Endothelial cell of umbilical vein (primary cell): ENCODE measurements around the gene ACR. TPM values are rescaled to one million over a fixed set of nuclear protein-coding genes. Genes with fewer than 3 reads are reported as not detected.
A peak's percentile ranks its signal among the peaks of the same experiment; 100 is the strongest.

Experiments used
- BruUV-seq: library from RNA; stranded (reverse); fragments of 400-500 nt; replicated peaks from 2 replicates; lab custom pipeline; 2021; lab: Mats Ljungman, UMichigan
- CTCF ChIA-PET: fragments of 300-600, 350-600 bp; sonication (Branson Sonifier 250); formaldehyde crosslinking; loops from one replicate; lab custom pipeline; 2021; ENCODE audit warnings: antibody characterized with exemption, inconsistent platforms; lab: Charles Lee
- POLR2A ChIA-PET: fragments of 300-600, 350-600 bp; sonication (Branson Sonifier 250); formaldehyde crosslinking; loops from one replicate; lab custom pipeline; 2021; ENCODE audit warnings: antibody characterized with exemption, inconsistent platforms; lab: Charles Lee
- DNase-seq: peaks from one replicate; pipeline ENCODE4 v3.0.0-alpha.2; 2011; ENCODE audit warnings: low read depth, low spot score
- FAIRE-seq: peaks from 2 replicates; lab custom pipeline; 2011; peaks lifted over from hg19 to GRCh38; lab: Jason Lieb, UNC
- H2AFZ ChIP-seq: 2 replicates; pipeline ENCODE4 v1.6.0; 2012; ENCODE audit warnings: low read depth, low read length, control low read depth, inconsistent platforms
- H3K27ac ChIP-seq: 2 replicates; pipeline ENCODE4 v1.5.1; 2011; ENCODE audit warnings: low read depth, mild to moderate bottlenecking, control low read depth, low read length, moderate library complexity; ENCODE audit not compliant: insufficient read depth
- H3K27me3 ChIP-seq, 2 experiments: 2 replicates each; pipeline versions ENCODE4 v1.6.0 to v1.6.1; 2011; ENCODE audit warnings: low read length in 2 of 2, mixed read lengths in 1 of 2; ENCODE audit not compliant: control insufficient read depth in 2 of 2, insufficient read depth in 2 of 2
- H3K36me3 ChIP-seq, 2 experiments: 2 replicates in 1 of 2; 3 replicates in 1 of 2; pipeline ENCODE4 v1.5.1; 2011; ENCODE audit warnings: low read length in 2 of 2, mild to moderate bottlenecking in 1 of 2, moderate library complexity in 1 of 2; ENCODE audit not compliant: control insufficient read depth in 2 of 2, insufficient read depth in 2 of 2; ENCODE audit errors: extremely low read depth in 1 of 2
- H3K4me1 ChIP-seq: 3 replicates; pipeline ENCODE4 v1.5.1; 2011; ENCODE audit warnings: mild to moderate bottlenecking, low read length; ENCODE audit not compliant: control insufficient read depth, insufficient read depth; ENCODE audit errors: extremely low read depth
- H3K4me2 ChIP-seq: 2 replicates; pipeline ENCODE4 v1.6.1; 2011; ENCODE audit warnings: low read length, control low read depth, mixed read lengths; ENCODE audit not compliant: insufficient read depth
- H3K4me3 ChIP-seq, 3 experiments: fragments of 200-600 bp in 1 of 3; sonication (generic), shearing (Covaris generic) in 1 of 3; replicated peaks in 1 of 3; 2 replicates each; pipeline ENCODE4 v1.5.1; 2011 to 2016; ENCODE audit warnings: control low read depth in 3 of 3, low read length in 3 of 3, mild to moderate bottlenecking in 2 of 3, inconsistent platforms in 1 of 3, low read depth in 1 of 3, moderate library complexity in 1 of 3; ENCODE audit not compliant: insufficient read depth in 1 of 3
- H3K79me2 ChIP-seq: 2 replicates; pipeline ENCODE4 v1.6.0; 2012; ENCODE audit warnings: low read length, inconsistent platforms; ENCODE audit not compliant: control insufficient read depth, insufficient read depth
- H3K9ac ChIP-seq: replicated peaks from 2 replicates; pipeline ENCODE3; 2011; ENCODE audit warnings: low read length, control low read depth; ENCODE audit not compliant: insufficient read depth; ENCODE audit errors: extremely low read depth
- H3K9me1 ChIP-seq: replicated peaks from 3 replicates; pipeline ENCODE4 v1.6.0; 2011; ENCODE audit warnings: mild to moderate bottlenecking, low read length; ENCODE audit not compliant: control insufficient read depth, insufficient read depth; ENCODE audit errors: extremely low read depth
- H3K9me3 ChIP-seq: replicated peaks from 2 replicates; pipeline ENCODE4 v1.5.1; 2012; ENCODE audit warnings: low read length, inconsistent platforms; ENCODE audit not compliant: control insufficient read depth, insufficient read depth
- H4K20me1 ChIP-seq: replicated peaks from 2 replicates; pipeline ENCODE3; 2011; ENCODE audit warnings: mild to moderate bottlenecking, low read length; ENCODE audit not compliant: control insufficient read depth, insufficient read depth; ENCODE audit errors: extremely low read depth
- GATA2 ChIP-seq: IDR thresholded peaks from 2 replicates; pipeline ENCODE4 v1.7.0; 2011; ENCODE audit warnings: low read depth, mild to moderate bottlenecking, moderate library complexity, mixed read lengths, low read length; ENCODE audit not compliant: insufficient read length, insufficient read depth
- MYC ChIP-seq: IDR thresholded peaks from one replicate; pipeline ENCODE4 v1.6.1; 2011; ENCODE audit warnings: mild to moderate bottlenecking, low read depth, low read length
- dilution Hi-C: fragments of 300-500 bp; cut with MboI; formaldehyde crosslinking; loops from one replicate; pipeline ENCODE4 v1.15.0; 2019; ENCODE audit warnings: low sequenced_read_pairs; ENCODE audit not compliant: extremely low pct_ligation_motif_present
- intact Hi-C: fragments of 100-400 bp; cut with micrococcal nuclease; formaldehyde crosslinking; loops from one replicate; pipeline ENCODE4 v1.10.0; 2022
- polyA plus RNA-seq, 4 experiments: library from polyadenylated mRNA; depleted of rRNA in 3 of 4; stranded (reverse) in 3 of 4; unstranded in 1 of 4; fragments of >200 nt; gene quantifications; 2 replicates each; pipeline versions ENCODE4 v1.2.1 to v1.2.3, GENCODE V29; 2011 to 2012; ENCODE audit warnings: missing spikeins in 1 of 4
- total RNA-seq: library from RNA; stranded (reverse); gene quantifications from 2 replicates; pipeline ENCODE4 v1.2.3, GENCODE V29; 2021
- TF ChIP-seq, protein P1 (sequence below), 2 donors: IDR thresholded peaks; 1 replicate in 1 of 2; 2 replicates in 1 of 2; pipeline ENCODE4 v1.5.1; 2011; ENCODE audit warnings: low read length in 2 of 2, mild to moderate bottlenecking in 2 of 2, moderate library complexity in 2 of 2, control low read depth in 1 of 2, inconsistent platforms in 1 of 2, low read depth in 1 of 2; ENCODE audit not compliant: insufficient read depth in 1 of 2; ENCODE audit errors: extremely low read depth in 1 of 2

The ACR gene
- total and polyA plus RNA-seq, 2 donors (not counting 3 experiments of a cell fraction or from before 2014, with no cell fraction given), result 0.91 to 4.1 TPM

DNA sequence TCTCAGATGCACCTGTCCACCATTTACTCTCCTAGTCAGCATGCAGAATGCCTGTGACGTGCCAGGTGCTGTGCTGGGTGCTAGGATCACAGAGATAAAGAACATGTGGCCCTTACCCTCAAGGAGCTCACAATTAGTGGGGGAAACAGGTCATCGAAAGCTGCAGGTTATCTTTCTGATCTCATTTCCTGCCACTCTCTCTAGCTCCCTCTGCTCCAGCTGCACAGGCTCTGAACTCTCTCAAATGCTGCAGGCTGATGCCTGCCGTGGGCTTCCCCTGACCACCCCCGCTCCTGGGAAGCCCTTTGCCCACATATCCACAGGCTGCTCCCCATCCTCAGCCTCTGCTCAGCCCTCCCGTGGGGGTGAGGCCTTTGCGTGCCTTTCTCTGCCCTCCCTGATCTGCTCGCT is 35.7 kb upstream of the ACR start:
- H3K4me3 ChIP-seq, result no peak overlapping the region
- dilution Hi-C loops, result no loop called here
- no peaks in the 10 kb centered on the region for H3K27me3 ChIP-seq
- peak; percentile 61 for FAIRE-seq
- no peak overlapping the region for H3K4me2 ChIP-seq
- ChIA-PET CTCF (interaction anchor here (1.0 to 2.1 kb wide), 2 partner anchors 76 to 127 kb away, joined by 3 to 4 read pairs; no protein-coding TSS in a partner anchor), POLR2A (no interaction called here)
- no peaks in the 10 kb centered on the region for H3K9me3 ChIP-seq
- H3K4me1 ChIP-seq, result peaks cover 5% of the 10 kb centered on the region
- intact Hi-C loops, result no loop called here
- H4K20me1 ChIP-seq, result no peaks in the 10 kb centered on the region
- H3K27ac ChIP-seq, result no peak overlapping the region
- peaks cover 74% of the 10 kb centered on the region for H3K79me2 ChIP-seq
- no peaks in the 10 kb centered on the region for H3K9me1 ChIP-seq
- no peak for DNase-seq
- H2AFZ ChIP-seq, result no peak overlapping the region
- H3K36me3 ChIP-seq, result peaks cover 40 to 83% of the 10 kb centered on the region in 2 experiments
- TF ChIP-seq MYC, result no peak
- TF ChIP-seq GATA2, result peak; percentile 76
- TF ChIP-seq, protein P1, sequence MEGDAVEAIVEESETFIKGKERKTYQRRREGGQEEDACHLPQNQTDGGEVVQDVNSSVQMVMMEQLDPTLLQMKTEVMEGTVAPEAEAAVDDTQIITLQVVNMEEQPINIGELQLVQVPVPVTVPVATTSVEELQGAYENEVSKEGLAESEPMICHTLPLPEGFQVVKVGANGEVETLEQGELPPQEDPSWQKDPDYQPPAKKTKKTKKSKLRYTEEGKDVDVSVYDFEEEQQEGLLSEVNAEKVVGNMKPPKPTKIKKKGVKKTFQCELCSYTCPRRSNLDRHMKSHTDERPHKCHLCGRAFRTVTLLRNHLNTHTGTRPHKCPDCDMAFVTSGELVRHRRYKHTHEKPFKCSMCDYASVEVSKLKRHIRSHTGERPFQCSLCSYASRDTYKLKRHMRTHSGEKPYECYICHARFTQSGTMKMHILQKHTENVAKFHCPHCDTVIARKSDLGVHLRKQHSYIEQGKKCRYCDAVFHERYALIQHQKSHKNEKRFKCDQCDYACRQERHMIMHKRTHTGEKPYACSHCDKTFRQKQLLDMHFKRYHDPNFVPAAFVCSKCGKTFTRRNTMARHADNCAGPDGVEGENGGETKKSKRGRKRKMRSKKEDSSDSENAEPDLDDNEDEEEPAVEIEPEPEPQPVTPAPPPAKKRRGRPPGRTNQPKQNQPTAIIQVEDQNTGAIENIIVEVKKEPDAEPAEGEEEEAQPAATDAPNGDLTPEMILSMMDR (IDR thresholded peaks at IDR 0.05; ENCODE audit: extremely low read depth in 1 of 2, insufficient read depth in 1 of 2, low read depth in 1 of 2, low read length in 2 of 2), result no peak
- BruUV-seq, result TSS peak; percentile 6
- H3K9ac ChIP-seq, result no peak overlapping the region
